GM19372 (cell line): Measurements from ENCODE around the gene USP15.
A peak's percentile ranks its signal among the peaks of the same experiment; 100 is the strongest.

Experiments
- ATAC-seq: cut with Tn5 transposase; IDR thresholded peaks from one replicate; pipeline ENCODE4 v1.9.1; 2021; ENCODE audit warnings: mild to moderate bottlenecking, low read depth, moderate library complexity; ENCODE audit not compliant: unreplicated experiment

USP15 gene

DNA sequence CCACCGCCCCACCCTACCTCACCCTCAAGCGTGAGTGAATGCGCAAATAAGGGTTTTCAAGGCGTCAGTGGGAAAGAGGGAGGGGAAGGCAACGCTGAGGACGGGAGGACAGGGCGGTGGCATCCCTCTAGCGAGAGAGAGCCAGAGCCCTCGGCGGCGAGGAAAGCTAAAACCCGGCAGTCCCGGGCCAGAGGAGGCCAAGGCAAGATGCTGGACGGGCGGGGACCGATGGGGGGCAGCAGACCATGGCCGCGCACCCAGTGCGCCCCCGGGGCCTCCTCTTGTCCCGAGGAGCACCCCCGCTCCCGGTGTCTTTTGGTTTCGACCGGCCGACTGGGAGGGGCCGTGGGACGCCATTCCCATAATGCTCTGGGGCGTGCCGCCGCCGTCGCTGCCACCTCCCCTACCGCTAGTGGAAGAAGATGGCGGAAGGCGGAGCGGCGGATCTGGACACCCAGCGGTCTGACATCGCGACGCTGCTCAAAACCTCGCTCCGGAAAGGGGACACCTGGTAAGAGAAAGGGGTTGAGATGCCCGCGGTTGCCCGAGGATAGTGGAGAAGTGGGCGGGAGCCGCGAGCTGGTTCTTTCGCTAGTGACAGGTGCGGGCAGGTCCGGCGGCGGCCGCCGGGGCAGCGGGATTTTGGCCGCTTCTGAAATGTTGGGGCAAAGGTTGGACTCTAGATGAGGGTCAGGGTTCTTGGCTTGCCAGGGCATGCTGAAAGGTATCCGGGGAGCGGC lies at the start of gene USP15:
Gene USP15 (plus strand): TSS at position 412 of the 740 bp plus-strand sequence. CDS start 11 bp downstream, at position 423.
- ATAC-seq = peak; percentile 75

DNA sequence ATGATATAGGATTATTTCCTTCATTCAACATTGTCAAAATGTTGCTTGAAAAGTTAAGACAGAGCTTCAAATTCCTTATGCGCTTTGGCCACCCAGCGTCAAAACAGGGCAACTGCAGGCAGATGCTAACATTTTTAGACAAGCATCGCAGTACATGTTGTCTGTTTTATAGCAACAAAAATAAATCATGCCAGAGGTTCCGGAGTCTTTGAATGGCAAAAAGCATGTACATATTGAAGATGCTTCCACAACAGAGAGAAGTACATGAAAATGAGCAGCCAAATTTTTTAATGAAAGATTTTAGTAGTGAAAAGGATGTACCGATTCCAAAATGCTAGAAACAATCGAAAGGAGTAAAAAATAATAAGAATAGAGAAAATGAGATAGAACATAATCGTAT lies 49.8 kb upstream of the USP15 start:
- ATAC-seq = peak; percentile 63

DNA sequence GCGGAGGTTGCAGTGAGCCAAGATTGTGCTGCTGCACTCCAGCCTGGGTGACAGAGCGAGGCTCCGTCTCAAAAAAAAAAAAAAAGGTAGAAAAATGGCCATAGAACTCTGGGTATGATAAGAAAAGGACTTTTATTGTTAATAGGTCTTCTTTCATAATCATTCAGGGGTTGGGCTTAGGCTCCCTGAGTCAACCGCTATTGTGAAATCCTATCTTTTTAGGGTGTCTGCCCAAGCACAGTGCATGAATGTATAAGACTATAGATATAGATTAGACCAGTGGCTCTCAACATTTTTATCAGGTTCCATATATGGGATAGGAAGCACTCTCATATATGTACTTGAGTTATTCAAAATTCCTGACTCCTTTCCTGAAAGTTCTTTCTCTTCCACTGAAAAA lies 48.7 kb upstream of the USP15 start:
- no peak for ATAC-seq

DNA sequence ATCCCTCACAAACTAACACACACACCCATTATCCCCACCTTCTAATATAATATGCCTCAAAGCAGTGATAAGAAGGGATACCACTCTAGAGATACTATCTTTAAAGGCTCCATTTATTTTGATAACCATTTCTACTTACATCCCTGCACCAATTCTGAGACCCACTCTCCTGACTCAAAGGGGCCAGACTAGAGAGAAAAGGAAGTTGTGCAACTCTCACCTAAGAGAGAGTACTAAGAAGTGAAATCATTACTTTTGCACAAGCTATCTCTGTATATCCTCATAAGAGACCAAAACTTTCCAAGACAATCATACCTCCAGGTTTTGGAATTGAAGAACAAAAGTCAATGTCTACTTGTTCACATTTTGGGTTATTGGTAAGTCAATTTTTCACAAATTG lies 45.4 kb upstream of the USP15 start:
- no peak for ATAC-seq

DNA sequence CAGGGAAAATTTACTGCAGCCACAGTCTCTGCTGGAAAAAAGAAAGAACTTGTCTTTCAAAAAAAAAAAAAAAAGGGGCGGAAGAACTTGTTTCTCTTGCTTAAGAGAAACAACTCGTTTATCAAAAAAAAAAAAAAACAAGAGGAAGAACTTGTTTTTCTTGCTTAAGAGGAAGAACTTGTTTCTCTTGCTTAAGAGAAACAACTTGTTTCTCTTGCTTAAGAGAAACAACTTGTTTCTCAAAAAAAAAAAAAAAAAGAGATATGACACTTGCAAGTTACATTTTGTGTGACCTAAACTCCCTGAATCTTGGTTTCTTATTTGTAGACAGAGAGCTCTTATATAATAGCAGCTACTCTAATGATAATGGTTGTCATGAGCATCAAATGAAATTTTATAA lies 44.7 kb upstream of the USP15 start:
- no peak for ATAC-seq

DNA sequence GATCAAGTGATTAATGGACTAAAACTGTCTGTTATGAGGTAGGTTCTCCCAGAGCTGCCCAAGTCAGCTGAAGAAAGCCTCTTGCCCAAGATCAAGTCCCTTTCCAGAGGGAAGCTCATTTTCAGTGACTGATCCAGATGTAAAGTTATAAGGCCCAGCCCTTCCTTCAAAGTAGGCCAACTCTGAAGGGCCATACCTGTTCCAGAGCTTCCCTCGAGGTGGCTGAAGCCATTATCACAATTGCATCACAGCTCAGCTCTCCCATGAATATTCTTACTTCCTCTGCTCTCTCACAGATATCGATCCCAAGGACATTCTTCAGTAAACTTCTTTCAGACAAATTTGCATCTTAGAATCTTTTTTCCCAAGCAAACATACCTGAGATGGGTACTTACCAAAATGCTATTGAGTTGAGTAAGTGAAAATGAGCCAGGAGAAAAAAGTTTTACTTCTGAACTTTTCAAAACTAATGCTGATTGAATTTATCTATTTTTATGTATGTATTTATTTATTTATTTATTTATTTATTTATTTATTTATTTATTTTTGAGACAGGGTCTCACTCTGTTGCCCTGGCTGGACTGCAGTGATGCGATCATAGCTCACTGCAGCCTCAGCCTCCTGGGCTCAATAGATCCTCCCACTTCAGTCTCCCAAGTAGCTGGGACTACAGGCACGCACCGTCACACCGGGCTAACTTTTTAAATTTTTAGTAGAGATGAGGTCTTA lies 42.6 kb upstream of the USP15 start:
- ATAC-seq = no peak

DNA sequence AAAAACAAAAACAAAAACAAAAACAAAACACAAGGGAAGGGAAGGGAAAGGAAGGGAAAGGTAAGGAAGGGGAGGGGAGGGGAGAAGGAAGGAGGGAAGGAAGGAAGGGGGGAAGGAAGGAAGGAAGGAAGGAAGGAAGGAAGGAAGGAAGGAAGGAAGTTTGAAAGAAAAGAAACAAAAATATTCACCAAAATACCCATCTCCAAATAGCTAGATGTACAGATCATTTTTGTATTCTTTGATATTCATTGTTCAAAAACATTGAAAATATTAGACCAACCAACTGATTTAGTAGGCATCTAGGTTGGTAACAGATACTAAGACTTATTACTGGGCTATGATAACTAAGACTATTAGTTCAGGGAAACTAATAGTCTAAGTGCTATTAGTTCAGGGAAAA lies 39.1 kb upstream of the USP15 start:
- ATAC-seq = no peak

DNA sequence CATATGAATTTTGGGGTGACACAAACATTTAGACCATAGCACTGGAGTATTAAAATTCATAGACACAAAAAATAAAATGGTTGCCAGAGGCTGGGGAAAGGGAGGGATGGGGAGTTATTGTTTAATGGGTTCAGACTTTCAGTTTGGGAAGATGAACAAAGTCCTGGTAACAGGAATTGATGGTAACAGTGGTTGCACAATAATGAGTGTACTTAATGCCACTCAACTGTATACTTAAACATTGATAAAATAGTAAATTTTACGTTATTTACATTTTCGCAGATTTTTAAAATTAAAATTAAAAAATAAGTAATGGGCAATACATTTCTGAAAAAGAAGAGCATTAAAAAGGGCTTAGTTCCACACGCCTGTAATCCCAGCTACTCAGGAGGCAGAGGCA lies 35.6 kb upstream of the USP15 start:
- ATAC-seq = no peak

DNA sequence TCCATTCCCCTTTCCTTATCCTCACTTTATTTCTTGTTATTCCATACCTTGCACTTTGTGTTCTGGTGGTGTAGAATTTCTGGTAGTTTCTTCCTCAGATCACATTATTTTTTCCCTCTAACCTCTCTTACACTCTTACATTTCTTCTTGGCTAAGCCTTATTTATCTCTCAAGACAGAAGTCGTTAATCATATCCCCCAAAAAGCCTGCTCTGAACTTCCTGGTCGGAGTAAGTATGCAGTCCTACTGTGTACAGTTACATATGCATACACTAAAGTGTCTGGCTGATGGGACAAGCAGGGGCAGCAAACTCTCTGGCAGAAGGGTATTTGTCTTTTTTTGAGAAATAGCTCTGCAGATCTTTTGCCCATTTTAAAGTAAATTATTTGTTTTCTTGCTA lies 33.1 kb upstream of the USP15 start:
- no peak for ATAC-seq

DNA sequence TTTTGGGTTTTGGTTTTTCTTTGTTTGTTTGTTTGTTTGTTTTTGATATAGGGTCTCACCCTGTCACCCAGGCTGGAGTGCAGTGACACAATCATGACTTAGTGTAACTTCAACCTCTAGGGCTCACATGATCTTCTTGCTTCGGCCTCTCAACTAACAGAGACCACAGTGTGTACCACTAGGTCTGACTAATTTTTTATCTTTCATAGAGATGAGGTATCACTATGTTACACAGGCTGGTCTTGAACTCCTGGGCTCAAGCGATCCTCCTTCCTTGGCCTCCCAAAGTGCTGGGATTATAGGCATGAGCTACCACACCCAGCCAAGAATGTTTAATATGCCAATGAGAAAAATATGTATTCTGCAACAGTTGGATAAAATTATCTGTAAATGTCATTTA lies 29.6 kb upstream of the USP15 start:
- no peak for ATAC-seq

DNA sequence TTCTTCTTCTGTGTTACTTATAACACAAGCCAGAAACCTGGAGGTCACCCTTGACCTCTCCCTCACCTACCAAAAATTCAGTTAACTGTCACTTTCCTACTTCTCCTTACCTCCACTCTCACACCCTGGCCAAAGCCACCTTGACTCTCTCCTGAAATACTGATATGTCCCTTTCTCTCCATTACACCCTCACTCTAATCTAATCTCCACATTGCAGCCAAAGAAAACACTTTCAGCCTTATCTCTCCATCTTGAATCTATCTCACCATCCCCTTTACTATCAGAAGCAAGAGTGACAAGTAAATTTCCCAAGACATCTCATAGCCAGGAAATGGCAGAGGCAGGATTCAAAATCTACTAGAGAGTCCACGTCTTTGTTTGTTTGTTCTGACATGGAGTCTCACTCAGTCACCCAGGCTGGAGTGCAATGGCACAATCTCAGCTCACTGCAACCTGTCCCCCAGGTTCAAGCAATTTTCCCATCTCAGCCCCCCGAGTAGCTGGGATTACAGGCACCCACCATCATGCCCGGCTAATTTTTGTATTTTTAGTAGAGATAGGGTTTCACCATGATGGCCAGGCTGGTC lies 28.0 kb upstream of the USP15 start:
- no peak for ATAC-seq

DNA sequence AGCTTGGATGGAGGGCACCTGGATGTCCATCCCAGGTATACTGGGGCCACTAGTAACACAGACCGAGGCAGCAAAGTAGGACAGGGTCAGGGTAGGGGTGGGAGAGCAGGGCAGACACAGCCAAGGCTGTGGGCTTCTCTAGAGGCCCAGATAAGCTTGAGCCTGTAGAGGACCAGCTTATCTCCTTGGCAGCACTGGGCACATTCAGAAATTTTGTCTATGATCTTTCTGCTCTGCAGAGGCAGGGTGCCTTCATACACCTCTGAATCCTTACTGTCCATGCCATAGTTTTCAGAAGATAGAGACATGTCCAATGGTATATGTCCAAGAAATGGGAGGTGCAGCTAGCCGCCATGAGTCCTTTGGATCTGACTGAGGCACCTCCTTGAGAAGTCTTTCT lies 26.4 kb upstream of the USP15 start:
- no peak for ATAC-seq

DNA sequence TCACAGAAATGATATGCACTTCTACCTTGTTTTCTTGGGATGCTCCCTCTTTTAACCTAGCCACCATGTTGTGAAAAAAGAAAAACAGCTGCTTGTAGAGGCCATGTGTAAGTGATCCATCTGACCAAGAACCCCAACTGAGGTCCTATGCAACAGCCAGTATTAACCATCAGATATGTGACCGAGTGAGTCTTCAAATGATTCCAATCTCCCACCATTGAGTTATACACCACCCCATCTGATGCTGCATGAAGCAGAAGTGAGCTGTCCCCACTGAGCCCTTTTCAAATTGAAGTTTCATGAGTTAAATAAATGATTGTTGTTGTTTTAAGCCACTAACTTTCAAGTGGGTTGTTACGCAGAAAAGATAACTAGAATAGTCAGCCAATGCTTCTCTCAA lies 20.6 kb upstream of the USP15 start:
- no peak for ATAC-seq

DNA sequence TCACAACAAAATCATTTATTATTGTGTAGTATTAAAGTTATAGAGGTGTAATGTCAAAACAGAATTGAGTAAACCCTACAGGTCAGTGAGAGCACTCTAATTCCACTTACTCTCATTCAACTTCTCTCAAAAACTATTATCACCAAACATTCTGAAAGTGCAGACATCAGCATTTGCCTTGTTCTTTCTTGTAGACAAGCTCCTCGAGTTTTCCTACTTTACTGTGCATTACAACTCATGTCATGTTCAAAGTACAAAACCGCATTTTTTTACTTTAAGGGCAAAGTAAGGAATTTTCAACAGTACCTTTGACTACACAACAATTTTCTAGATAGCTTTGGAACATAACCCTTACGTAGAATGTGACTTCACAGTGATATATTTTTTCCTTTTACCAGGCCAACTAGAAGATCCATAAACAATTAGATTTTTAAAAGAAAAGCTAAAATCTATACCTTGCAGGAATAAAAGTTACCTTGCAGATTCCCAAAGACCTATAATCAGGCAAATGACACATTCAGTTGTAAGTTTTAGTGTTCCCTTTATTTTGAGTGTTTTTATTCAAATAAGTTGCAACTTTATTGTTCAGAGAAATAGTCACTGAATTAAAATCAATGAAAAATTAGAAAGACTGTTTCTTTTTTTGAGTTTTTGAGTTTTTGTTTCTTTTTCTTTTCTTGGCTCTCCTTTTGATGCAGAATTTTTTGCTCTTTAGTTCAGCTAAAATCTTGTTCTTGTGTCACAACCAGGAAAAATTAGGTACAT lies 12.7 kb upstream of the USP15 start:
- no peak for ATAC-seq

DNA sequence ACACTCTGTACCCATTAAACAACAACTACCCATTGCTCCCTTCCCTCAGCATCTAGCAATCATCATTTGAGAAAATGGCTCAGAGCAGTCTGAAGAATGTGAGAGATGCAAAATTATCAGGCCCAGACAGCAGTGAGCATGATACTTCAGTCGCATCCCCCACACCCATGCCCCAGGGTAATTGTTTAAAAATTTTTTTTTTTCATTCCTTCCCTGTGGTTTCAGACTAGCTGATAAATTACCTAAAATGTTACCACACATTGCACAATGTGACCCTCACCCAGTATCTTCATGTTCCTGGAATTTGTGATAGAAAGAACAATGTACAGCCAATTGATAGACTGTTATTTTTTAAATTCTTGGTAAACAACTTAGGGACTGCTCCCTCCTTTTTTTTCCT lies 11.3 kb upstream of the USP15 start:
- ATAC-seq = no peak

DNA sequence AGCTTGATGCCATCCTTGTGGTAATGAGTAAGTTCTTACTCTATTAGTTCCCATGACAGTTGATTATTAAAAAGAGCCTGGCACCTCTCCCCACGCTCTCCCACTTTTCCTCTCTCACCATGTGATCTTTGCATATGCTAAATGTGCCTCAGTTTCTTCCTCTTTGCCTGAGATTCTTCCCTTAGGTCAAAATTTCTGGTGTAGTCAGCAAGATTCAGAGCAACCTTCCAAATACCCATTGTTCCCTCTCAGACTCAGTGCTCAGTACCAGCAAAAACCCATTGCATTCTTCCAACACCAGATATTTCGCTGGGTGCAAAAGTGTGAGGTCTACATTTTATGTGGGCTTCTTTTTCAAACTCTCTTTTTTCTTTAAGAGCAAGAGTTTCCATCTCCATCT lies 10.8 kb upstream of the USP15 start:
- no peak for ATAC-seq

DNA sequence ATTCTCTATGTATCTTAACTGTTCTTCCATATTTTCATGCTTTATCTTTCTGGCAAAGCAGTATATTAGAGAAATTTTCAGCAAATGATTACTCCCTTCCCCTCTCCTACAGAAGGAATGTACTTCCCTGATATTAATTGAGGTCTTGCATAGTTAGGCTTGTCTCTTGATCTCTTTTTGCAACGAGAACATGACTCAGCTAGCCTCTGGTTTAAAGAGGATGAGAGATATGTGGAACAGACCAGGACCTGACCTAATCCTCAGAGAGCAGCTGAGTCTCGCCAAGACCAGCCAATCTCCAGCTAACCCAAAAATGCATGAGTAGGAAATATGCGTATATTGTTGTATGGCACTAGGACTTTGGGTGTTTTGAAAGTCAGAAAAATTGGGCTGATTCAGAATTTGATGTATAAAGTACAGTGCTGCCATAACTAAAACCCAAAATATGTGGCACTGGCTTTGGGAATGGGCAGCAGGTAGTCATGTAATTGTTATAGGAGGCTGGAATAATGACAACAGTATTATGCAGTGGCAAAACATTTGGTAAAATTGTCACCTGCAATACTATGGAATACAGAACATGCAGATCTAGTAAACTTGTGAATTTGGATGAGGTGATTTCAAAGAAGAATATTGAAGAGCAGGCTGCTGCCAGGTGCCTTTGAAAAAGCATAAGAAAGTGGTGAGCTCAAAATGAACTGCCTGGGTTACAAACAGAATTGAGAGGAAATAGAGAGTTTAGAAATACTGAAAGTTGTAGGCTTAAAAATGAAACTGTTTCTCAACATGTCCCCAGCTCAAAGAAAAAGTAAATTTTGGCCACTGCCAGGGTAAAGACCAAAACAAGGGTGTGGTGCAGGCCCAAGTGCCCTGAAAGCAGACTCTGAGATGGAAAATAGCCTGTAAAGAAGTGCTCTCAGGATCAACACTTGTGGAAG lies 9.3 kb upstream of the USP15 start:
- peak; percentile 91 for ATAC-seq

DNA sequence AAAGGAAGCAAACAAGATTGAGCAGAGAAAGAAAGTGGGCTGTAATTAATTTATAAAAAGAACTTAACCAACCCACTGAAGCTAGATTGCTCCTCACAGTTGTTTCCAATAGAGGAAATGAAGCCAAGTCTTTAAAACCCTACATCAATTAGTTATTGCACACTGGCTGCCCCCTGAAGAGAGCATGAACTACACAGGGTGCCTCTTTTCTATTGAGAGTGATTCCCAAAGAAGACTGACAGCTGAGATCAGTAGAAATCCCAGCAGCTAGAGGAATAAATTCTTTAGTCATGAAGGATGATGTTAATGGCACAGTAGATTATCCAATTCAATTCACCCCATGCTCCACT lies 8.6 kb upstream of the USP15 start:
- peak; percentile 39 for ATAC-seq

DNA sequence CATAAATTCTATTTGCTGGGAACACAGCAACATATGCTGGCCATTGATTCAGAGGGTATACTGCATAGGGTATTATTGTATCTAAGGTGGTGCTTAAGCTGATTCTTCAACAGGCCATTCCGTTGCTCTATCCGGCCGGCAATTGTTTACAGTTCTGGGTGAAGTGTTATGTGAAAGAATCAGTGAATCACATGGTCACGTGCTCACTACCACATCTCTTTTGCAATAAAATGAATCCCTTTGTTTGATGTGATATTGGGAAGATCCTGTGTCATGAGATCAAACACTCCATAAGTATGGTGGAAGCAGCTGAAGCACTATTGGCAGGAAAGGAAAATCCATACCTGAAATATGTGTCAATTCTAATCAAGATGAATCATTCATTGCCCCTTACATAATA lies 7.6 kb upstream of the USP15 start:
- ATAC-seq = no peak

DNA sequence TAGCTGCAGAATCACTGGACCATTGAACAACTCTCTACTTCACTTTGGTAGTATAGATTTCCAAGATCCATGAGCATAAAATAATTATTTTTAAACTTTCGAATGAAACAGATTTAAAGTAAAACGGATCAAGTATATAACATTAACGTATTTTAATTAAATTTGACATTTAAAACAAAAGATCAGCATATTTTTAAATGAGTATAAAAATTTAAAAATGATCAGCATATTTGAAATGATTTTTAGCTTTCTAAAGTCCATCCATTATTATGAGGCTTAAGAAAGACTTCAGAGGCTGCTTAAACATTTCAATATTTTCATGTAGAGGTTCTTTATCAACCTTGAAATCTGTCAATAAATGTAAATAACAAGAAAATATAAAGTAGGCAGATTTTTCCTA lies 5.2 kb upstream of the USP15 start:
- ATAC-seq = no peak
